Natural killer cell treated with Interleukin-12 subunit alpha and Interleukin-12 subunit beta and Interleukin-15 and Interleukin-18, amount 100 ng/mL, for 72 hours (primary cell): ENCODE results near the gene TAF1C. TPM values are rescaled to one million over a fixed set of nuclear protein-coding genes. Genes with fewer than 3 reads are reported as not detected.
"Not testable (repeated sequence)": the region's sequence is repeated elsewhere in the genome, so short reads cannot be mapped to it uniquely, and the experiment has no call there.

ENCODE experiments used
- ATAC-seq, 2 donors: fragments of 150-1000 bp; cut with Tn5 transposase in 1 of 2; sonication (Bioruptor Pico), chemical (Tn5 transposase) in 1 of 2; 2 replicates each; pipeline ENCODE4 v1.10.0; 2021
- DNase-seq: peaks from one replicate; pipeline ENCODE4 v3.0.0; 2022; ENCODE audit warnings: low spot score
- H3K27ac Mint-ChIP-seq, 2 donors: 1 replicate in 1 of 2; 2 replicates in 1 of 2; pipeline ENCODE4 v1.8.0; 2022; ENCODE audit warnings: mixed read lengths in 2 of 2, mild to moderate bottlenecking in 1 of 2, moderate library complexity in 1 of 2
- H3K27me3 Mint-ChIP-seq, 2 donors: 1 replicate in 1 of 2; 2 replicates in 1 of 2; pipeline ENCODE4 v1.8.0; 2022; ENCODE audit warnings: mixed read lengths in 2 of 2
- H3K36me3 Mint-ChIP-seq: one replicate; pipeline ENCODE4 v1.8.0; 2022; ENCODE audit warnings: mixed read lengths
- H3K4me1 Mint-ChIP-seq, 2 donors: 1 replicate in 1 of 2; 2 replicates in 1 of 2; pipeline ENCODE4 v1.8.0; 2022; ENCODE audit warnings: low read depth in 2 of 2, mixed read lengths in 2 of 2, mild to moderate bottlenecking in 1 of 2
- H3K4me3 Mint-ChIP-seq: one replicate; pipeline ENCODE4 v1.8.0; 2022; ENCODE audit warnings: mixed read lengths
- H3K9me3 Mint-ChIP-seq: 2 replicates; pipeline ENCODE4 v1.8.0; 2022; ENCODE audit warnings: mixed read lengths
- total RNA-seq, 2 donors: library from RNA; stranded (reverse); gene quantifications; one replicate each; pipeline ENCODE4 v1.2.3, GENCODE V29; 2022

Gene TAF1C
- total RNA-seq, 2 donors from 2014 or later, result 50.4 to 92.3 TPM

DNA sequence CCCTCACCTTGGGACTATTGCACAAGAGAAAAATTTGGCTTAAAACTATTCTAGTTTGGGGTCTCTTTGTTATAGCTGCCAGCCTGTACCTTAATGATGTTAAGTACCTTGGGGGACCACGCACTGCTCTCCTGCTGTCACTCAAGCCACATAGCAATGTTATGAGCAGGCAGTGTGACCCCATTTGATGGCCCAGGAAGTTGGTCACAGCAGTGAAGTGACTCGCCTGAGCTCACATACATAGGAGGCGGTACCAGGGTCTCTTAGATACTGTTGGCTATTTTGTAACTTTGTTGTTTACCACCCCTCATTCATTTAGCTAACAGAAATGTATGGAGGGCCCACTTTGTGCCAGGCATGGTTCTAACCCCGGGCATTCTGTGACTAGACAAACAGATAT, 36.6 kb upstream of the TAF1C start:
- Mint-ChIP-seq H3K27me3 (peaks cover 13 to 22% of the 10 kb centered on the region in 2 donors), H3K4me3 (no peak overlapping the region), H3K27ac (no peak overlapping the region), H3K4me1 (no peaks in the 10 kb centered on the region), H3K36me3 (no peaks in the 10 kb centered on the region), H3K9me3 (no peaks in the 10 kb centered on the region)
- ATAC-seq (no peak), DNase-seq (no peak)

DNA sequence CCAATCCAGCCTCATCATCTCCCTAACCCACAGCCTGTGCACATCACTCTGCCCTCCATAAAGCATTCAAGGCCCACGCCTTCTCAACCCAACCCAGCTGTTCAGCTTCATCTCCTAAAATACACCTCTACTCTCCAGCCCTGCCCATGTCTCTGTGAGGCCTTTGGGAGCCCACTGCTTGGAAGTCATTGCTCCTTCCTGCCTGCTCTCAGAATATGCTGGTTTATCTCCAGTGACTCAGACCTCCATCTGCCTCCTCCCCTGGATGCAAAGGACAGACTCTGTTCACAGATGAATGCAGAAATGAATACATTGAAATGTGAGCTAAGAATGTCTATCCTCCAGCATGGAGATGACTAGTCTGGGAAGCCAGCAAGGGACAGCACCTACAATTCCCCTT, 34.0 kb upstream of the TAF1C start:
- ATAC-seq (no peak), DNase-seq (no peak)
- no peak overlapping the region for H3K27ac Mint-ChIP-seq
- no peaks in the 10 kb centered on the region for H3K9me3 Mint-ChIP-seq
- no peak overlapping the region for H3K4me3 Mint-ChIP-seq
- H3K4me1 Mint-ChIP-seq, result no peaks in the 10 kb centered on the region
- peaks cover 3 to 7% of the 10 kb centered on the region in 2 donors for H3K27me3 Mint-ChIP-seq
- H3K36me3 Mint-ChIP-seq, result no peaks in the 10 kb centered on the region

DNA sequence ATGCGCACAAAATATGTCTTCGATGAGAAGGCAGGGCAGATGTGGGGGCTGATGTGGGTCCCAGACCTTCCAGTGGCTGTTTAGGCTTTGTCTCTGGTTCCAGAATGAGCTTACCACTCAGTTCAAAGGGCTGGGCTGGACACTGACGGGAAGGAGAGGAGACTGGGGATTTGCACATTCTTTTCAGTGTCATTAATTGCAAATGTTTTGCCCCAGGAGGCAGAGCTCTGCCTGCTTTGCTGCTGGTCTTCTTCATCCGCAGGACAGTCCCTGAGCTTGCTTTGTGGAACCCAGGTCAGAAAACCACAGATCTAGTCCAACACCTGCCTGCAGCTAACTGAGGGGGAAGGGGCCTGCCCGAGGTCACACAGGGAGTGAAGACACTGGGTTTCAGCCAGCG, 32.1 kb upstream of the TAF1C start:
- Mint-ChIP-seq H3K4me1 (no peaks in the 10 kb centered on the region), H3K9me3 (no peaks in the 10 kb centered on the region), H3K27me3 (peaks cover 3 to 4% of the 10 kb centered on the region in 2 donors), H3K36me3 (no peaks in the 10 kb centered on the region), H3K4me3 (no peak overlapping the region), H3K27ac (no peak overlapping the region)
- DNase-seq (no peak), ATAC-seq (no peak)

DNA sequence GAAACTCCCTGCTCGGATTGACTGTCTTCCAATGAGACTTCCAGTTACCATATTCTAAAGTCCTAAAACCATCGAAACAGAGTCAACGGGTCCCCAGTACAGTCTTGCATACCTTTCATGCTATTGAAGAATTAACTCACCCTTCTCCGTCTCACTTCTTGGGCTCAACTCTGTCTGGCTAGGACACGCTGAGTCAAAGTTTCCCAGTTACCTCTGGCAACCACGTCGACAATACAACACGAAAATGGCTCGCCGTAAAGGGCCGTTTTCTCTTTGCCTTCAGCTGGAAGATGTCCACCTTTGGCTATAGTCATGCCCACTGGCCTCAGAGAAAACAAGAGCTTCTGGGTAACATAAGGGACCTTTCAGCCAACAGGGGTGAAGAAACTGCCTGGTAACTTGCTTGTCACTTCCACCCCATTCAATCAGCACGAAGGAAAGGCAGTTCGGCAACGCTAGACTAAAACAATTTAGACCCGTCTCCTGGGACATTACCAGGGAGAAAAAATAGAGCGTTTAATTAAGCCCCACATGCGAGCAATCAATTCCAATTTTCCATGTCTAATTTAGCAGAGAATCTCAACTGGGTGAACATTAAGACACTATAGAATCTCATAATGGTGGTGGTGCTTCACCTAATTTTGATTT, 31.4 kb upstream of the TAF1C start:
- Mint-ChIP-seq H3K4me1 (no peaks in the 10 kb centered on the region), H3K36me3 (no peaks in the 10 kb centered on the region), H3K4me3 (no peak overlapping the region), H3K27me3 (peaks cover 3 to 4% of the 10 kb centered on the region in 2 donors), H3K27ac (no peak overlapping the region), H3K9me3 (no peaks in the 10 kb centered on the region)
- ATAC-seq (no peak), DNase-seq (no peak)

DNA sequence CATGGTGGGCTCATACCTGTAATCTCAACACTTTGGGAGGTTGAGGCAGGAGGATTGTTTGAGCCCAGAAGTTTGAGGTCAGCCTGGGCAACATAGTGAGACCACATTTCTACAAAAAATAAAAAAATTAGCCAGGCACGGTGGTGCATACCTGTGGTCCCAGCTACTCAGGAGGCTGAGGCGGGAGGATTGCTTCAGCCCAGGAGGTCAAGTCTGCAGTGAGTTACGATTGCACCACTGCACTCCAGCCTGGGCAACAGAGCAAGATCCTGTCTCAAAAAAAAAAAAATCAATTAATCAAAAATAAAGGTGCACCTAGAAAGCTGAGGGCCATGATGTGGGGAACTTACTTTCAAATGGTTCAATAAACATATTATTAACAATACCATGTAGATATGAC, 29.3 kb upstream of the TAF1C start:
- H3K9me3 Mint-ChIP-seq, H3K4me1 Mint-ChIP-seq, H3K27ac Mint-ChIP-seq, ATAC-seq, H3K27me3 Mint-ChIP-seq, DNase-seq, H3K36me3 Mint-ChIP-seq, H3K4me3 Mint-ChIP-seq: not testable (repeated sequence)

GRCh38 chr16:84215531-84215930, 28.7 kb upstream of the TAF1C start:
- H3K9me3 Mint-ChIP-seq, result no peaks in the 10 kb centered on the region
- H3K27me3 Mint-ChIP-seq, result peaks cover 0 to 4% of the 10 kb centered on the region in 2 donors
- no peaks in the 10 kb centered on the region for H3K36me3 Mint-ChIP-seq
- H3K27ac Mint-ChIP-seq, result no peak overlapping the region
- H3K4me1 Mint-ChIP-seq, result no peaks in the 10 kb centered on the region
- ATAC-seq (no peak), DNase-seq (no peak)
- H3K4me3 Mint-ChIP-seq, result no peak overlapping the region

DNA sequence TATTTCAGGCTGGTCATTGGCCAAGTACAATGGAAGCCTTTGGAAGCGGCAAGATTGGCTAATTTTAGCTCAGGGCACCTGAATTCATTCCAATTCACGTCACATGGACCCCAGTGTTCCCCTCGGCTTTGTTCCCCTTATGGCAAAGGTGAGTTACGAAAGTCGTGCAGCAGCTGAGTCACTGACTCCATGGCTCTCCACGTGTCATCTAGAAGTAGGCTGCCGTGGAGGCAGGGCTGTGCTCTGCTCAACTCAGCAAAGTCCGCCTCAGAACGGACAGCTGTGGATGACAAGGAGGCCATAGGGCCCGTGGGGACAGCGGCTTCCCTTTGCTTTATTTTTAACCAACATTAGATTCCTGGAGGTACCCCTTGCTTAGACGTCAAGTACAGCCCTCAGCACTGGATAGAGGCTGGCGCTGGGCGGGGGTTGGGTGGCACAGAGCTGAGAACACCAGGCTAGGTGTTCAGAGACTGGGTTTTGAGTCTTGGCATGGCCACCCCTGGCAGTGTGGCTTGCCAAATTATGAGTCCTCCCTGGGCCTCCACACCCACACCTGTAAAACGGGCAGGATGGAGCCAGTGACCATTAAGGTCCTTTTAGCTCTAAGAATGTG, 27.7 kb upstream of the TAF1C start:
- H3K36me3 Mint-ChIP-seq, result no peaks in the 10 kb centered on the region
- H3K4me3 Mint-ChIP-seq, result no peak overlapping the region
- no peaks in the 10 kb centered on the region for H3K9me3 Mint-ChIP-seq
- no peak overlapping the region for H3K27ac Mint-ChIP-seq
- no peaks in the 10 kb centered on the region for H3K4me1 Mint-ChIP-seq
- DNase-seq, result no peak
- no peak for ATAC-seq
- peaks cover 0 to 4% of the 10 kb centered on the region in 2 donors for H3K27me3 Mint-ChIP-seq

DNA sequence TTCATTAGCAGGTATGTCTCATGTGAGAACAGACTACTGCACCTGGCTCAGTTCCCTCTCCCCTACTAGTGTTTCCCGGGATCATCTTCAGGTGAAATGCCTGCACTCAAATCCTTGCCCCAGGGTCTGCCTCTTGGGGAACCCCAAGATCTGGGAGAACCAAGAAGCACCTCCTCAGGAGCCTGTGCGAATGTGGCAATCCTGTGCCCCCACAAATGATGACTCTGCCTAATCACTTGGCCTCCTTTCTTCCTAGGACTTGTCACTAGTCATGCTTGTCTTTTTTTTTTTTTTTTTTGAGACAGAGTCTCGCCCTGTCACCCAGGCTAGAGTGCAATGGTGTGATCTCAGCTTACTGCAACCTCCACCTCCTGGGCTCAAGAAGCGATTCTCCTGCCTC, 25.8 kb upstream of the TAF1C start:
- Mint-ChIP-seq H3K4me3 (no peak overlapping the region), H3K27me3 (no peaks in the 10 kb centered on the region), H3K4me1 (no peaks in the 10 kb centered on the region), H3K9me3 (no peaks in the 10 kb centered on the region), H3K27ac (no peak overlapping the region), H3K36me3 (no peaks in the 10 kb centered on the region)
- ATAC-seq (no peak), DNase-seq (no peak)

DNA sequence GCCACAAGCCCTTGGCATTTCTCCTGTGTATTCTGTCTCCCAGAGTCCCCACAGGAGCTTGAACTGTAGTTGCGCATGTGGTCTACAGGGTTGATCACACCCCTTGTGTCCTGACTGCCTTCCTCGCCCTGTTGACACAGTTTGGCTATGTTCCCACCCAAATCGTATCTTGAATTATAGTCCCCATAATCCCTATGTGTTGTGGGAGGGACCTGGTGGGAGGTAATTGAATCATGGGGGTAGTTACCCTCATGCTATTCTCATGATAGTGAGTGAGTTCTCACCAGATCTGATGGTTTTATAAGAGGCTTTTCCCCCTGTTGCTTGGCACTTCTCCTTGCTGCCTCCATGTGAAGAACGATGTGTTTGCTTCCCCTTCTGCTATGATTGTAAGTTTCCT, 25.3 kb upstream of the TAF1C start:
- H3K36me3 Mint-ChIP-seq, result no peaks in the 10 kb centered on the region
- no peak overlapping the region for H3K27ac Mint-ChIP-seq
- H3K9me3 Mint-ChIP-seq, result no peaks in the 10 kb centered on the region
- H3K4me1 Mint-ChIP-seq, result no peaks in the 10 kb centered on the region
- no peak for ATAC-seq
- H3K27me3 Mint-ChIP-seq, result no peaks in the 10 kb centered on the region
- H3K4me3 Mint-ChIP-seq, result no peak overlapping the region
- DNase-seq, result no peak

- H3K27me3 Mint-ChIP-seq, result peaks cover 0 to 5% of the 10 kb centered on the region in 2 donors
- H3K36me3 Mint-ChIP-seq, result no peaks in the 10 kb centered on the region
- ATAC-seq (no peak), DNase-seq (no peak)
- no peak overlapping the region for H3K27ac Mint-ChIP-seq
- H3K4me1 Mint-ChIP-seq, result no peaks in the 10 kb centered on the region
- H3K4me3 Mint-ChIP-seq, result no peak overlapping the region
- no peaks in the 10 kb centered on the region for H3K9me3 Mint-ChIP-seq
Measured at GRCh38 chr16:84209989-84210388, 23.1 kb upstream of the TAF1C start.

DNA sequence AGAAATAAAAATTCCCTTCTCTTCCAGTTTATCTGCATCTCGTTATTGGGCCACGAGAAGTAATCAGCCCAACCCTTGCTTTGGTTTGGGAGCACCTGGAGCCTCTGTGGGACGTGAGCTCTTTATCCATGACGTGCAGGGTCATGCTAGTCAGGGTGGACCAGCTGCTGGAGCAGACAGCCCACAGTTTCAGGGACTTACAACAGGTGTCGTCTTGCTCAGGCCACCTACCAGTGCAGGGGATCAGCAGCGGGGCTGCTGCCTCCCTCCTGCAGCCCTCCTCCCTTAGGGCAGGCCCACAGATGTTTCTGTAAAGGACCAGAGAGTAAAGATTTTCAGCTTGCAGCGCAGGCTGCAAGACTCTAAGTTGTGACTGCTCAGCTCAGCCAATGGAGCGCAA, 21.0 kb upstream of the TAF1C start:
- H3K4me3 Mint-ChIP-seq, result no peak overlapping the region
- no peaks in the 10 kb centered on the region for H3K9me3 Mint-ChIP-seq
- no peaks in the 10 kb centered on the region for H3K36me3 Mint-ChIP-seq
- H3K27ac Mint-ChIP-seq, result no peak overlapping the region
- DNase-seq (no peak), ATAC-seq (peak in 1 of 2 donors; percentile 20)
- H3K27me3 Mint-ChIP-seq, result peaks cover 0 to 5% of the 10 kb centered on the region in 2 donors
- H3K4me1 Mint-ChIP-seq, result no peaks in the 10 kb centered on the region

DNA sequence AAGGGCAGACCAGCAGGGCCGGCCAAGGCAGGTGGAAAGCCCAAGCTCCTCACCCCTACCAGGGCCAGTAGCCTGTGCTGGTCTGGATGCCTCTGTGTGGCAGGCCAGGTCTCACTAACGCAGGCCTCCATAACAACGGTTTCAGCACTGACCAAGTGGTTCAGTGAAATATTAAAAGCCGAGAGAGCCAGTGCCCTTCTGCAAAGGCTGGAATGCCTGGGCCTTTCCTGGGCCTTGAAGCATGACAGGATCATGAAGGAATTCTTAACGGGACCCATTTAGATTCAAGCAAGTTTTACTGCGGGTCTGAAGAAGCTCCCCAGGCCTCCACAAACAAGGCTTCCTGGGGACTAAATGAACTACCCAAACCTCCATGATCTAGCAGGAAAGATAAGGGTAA, 20.4 kb upstream of the TAF1C start:
- no peaks in the 10 kb centered on the region for H3K4me1 Mint-ChIP-seq
- H3K27ac Mint-ChIP-seq, result no peak overlapping the region
- no peaks in the 10 kb centered on the region for H3K36me3 Mint-ChIP-seq
- no peak overlapping the region for H3K4me3 Mint-ChIP-seq
- no peak for ATAC-seq
- no peaks in the 10 kb centered on the region for H3K9me3 Mint-ChIP-seq
- no peak for DNase-seq
- H3K27me3 Mint-ChIP-seq, result peaks cover 0 to 5% of the 10 kb centered on the region in 2 donors

DNA sequence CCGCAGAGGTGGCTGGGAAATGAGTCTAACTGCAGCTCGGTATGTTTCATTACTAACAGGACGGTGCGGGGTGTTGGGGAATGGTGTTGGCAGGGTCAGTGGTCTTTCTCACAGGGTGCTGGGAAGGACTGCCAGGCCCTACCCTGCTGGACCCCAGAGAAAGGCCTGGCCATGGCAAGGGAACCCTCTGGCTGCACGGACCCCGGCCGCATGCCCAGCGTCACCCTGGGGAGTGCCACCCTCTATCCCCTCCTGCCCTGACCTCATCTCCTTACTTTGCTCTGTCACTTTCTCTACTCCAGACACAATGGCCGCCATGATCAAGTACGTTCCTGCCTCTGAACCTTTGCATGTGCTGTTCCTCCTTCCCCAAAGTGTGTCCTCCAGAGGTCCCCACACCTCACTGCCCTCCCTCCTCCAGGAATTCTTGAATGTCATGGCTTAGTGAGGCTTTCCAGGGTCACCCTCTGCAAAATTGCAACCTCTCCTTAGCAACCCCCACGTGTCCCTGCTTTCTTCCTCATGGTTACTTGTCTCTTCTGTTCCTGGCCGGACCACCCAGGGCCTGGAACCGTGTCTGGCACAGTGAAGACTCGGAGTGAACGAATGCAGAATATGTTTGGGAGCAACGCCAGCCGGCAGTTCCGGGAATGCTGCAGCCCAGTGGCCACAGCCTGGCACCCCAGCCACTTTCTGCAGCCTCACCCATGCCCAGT, 19.3 kb upstream of the TAF1C start:
- no peak overlapping the region for H3K27ac Mint-ChIP-seq

GRCh38 chr16:84205123-84205522, 18.3 kb upstream of the TAF1C start:
- not testable (repeated sequence) for H3K27me3 Mint-ChIP-seq, H3K4me1 Mint-ChIP-seq, DNase-seq, H3K4me3 Mint-ChIP-seq, H3K36me3 Mint-ChIP-seq, ATAC-seq, H3K9me3 Mint-ChIP-seq, H3K27ac Mint-ChIP-seq

More for the DNA sequence above, 19.3 kb upstream of the TAF1C start:
- Mint-ChIP-seq H3K4me3 (no peak overlapping the region), H3K4me1 (no peaks in the 10 kb centered on the region), H3K9me3 (no peaks in the 10 kb centered on the region), H3K27me3 (peaks cover 0 to 5% of the 10 kb centered on the region in 2 donors), H3K36me3 (no peaks in the 10 kb centered on the region)
- no peak for DNase-seq
- ATAC-seq, result peak; percentile 17 to 30
